ENCODE results near the gene CHI3L2.

DNA sequence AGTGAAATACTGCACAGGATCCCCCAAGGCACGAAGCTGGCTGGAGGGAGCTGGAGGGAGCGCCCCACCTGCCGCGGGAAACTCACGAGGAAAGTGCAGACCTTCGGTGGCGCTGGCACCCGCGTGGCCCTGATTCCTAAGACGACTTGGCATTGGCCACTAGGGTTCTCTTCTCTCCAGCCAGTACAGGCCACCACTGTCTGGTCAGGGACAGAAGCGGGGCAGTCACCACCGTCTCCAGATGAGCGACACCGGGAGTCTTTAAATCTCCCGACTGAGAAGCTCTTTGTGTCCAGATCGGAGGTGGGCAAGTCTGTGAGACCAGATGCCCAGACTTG lies 43.9 kb downstream of the CHI3L2 start:
- TF ChIP-seq, protein P1, sequence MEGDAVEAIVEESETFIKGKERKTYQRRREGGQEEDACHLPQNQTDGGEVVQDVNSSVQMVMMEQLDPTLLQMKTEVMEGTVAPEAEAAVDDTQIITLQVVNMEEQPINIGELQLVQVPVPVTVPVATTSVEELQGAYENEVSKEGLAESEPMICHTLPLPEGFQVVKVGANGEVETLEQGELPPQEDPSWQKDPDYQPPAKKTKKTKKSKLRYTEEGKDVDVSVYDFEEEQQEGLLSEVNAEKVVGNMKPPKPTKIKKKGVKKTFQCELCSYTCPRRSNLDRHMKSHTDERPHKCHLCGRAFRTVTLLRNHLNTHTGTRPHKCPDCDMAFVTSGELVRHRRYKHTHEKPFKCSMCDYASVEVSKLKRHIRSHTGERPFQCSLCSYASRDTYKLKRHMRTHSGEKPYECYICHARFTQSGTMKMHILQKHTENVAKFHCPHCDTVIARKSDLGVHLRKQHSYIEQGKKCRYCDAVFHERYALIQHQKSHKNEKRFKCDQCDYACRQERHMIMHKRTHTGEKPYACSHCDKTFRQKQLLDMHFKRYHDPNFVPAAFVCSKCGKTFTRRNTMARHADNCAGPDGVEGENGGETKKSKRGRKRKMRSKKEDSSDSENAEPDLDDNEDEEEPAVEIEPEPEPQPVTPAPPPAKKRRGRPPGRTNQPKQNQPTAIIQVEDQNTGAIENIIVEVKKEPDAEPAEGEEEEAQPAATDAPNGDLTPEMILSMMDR (conservative IDR thresholded peaks at IDR 0.05): no peak
- TF ChIP-seq EZH2 (IDR thresholded peaks at IDR 0.05; ENCODE audit: low read depth): no peak

Data from PC-9 (cell line).